Loucy (cell line): ENCODE measurements around the gene BARX2.

Experiments
- H2AFZ ChIP-seq: fragments of 200-600 bp; sonication (generic); 2 replicates; pipeline ENCODE4 v1.6.0; 2016; ENCODE audit warnings: antibody characterized with exemption, mild to moderate bottlenecking, low read length, moderate library complexity
- H3F3A ChIP-seq: fragments of 200-600 bp; 2 replicates; pipeline ENCODE4 v1.6.0; 2016; ENCODE audit warnings: antibody characterized with exemption, low read depth, mild to moderate bottlenecking
- H3K27me3 ChIP-seq: fragments of 200-600 bp; sonication (generic); 2 replicates; pipeline ENCODE4 v1.6.1; 2014; ENCODE audit warnings: low read length, mild to moderate bottlenecking; ENCODE audit not compliant: insufficient read depth, poor library complexity, severe bottlenecking
- H3K36me3 ChIP-seq: fragments of 200-600 bp; sonication (generic); 2 replicates; pipeline ENCODE4 v1.6.1; 2016; ENCODE audit warnings: low read length; ENCODE audit not compliant: insufficient read depth
- H3K4me1 ChIP-seq: fragments of 200-600 bp; sonication (generic); 2 replicates; pipeline ENCODE4 v1.5.1; 2014; ENCODE audit warnings: low read length, mild to moderate bottlenecking; ENCODE audit not compliant: insufficient read depth, poor library complexity, severe bottlenecking
- H3K4me2 ChIP-seq: fragments of 200-600 bp; sonication (generic); 2 replicates; pipeline ENCODE4 v1.6.0; 2014; ENCODE audit warnings: antibody characterized with exemption, low read length, low read depth, mild to moderate bottlenecking; ENCODE audit not compliant: poor library complexity, severe bottlenecking
- H3K4me3 ChIP-seq: fragments of 200-600 bp; sonication (generic); 2 replicates; pipeline ENCODE4 v1.5.1; 2014; ENCODE audit warnings: low read length, mild to moderate bottlenecking, mixed read lengths; ENCODE audit not compliant: poor library complexity, severe bottlenecking
- H3K79me2 ChIP-seq: fragments of 200-600 bp; sonication (generic); 2 replicates; pipeline ENCODE4 v1.6.1; 2014; ENCODE audit warnings: low read length; ENCODE audit not compliant: insufficient read depth
- H3K9ac ChIP-seq: fragments of 200-600 bp; sonication (generic); 2 replicates; pipeline ENCODE4 v1.6.0; 2014; ENCODE audit warnings: mild to moderate bottlenecking, low read depth, low read length, moderate library complexity; ENCODE audit not compliant: poor library complexity, severe bottlenecking
- H3K9me2 ChIP-seq: fragments of 200-600 bp; sonication (generic); replicated peaks from 2 replicates; pipeline ENCODE4 v1.6.1; 2016; ENCODE audit warnings: low read depth, low read length, mixed read lengths
- H3K9me3 ChIP-seq: fragments of 200-600 bp; sonication (generic); 2 replicates; pipeline ENCODE4 v1.6.1; 2014; ENCODE audit warnings: mild to moderate bottlenecking, antibody characterized with exemption, low read length, low read depth; ENCODE audit not compliant: insufficient read depth
- H4K20me1 ChIP-seq: fragments of 200-600 bp; sonication (generic); 2 replicates; pipeline ENCODE4 v1.6.0; 2014; ENCODE audit warnings: antibody characterized with exemption, low read length, mild to moderate bottlenecking; ENCODE audit not compliant: insufficient read depth, poor library complexity, severe bottlenecking
- EZH2phosphoT487 ChIP-seq: fragments of 200-600 bp; IDR thresholded peaks from 2 replicates; pipeline ENCODE4 v1.6.1; 2018; ENCODE audit warnings: antibody characterized with exemption, mild to moderate bottlenecking, moderate library complexity, borderline replicate concordance
- TF ChIP-seq, protein P1 (sequence below): fragments of 200-600 bp; sonication (generic); conservative IDR thresholded peaks from 2 replicates; pipeline ENCODE4 v1.5.1; 2014; ENCODE audit warnings: mild to moderate bottlenecking, antibody characterized with exemption, low read length

BARX2 gene

DNA sequence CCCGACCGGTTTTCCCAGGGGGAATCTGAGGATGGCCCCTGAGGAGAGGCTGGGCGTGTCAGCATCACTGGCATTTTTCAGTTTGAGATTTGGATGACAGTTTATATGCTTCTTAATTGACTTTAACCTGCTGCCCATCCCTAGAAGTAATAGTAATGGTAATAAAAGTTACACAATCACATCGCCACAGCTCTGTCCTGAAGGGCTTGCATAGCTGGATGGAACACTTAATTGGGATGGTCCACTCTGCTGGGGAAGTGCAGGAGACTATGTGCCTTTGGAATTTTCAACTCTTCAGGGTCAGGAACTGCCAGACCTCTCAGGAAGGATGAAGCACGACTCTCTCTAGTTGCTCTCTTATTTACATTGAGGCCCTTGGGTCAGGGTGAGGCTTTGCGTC, 16.2 kb downstream of the BARX2 start:
- Histone ChIP-seq H4K20me1 (no peaks in the 10 kb centered on the region), H2AFZ (no peak overlapping the region), H3K27me3 (no peaks in the 10 kb centered on the region), H3K9ac (no peak overlapping the region), H3K9me3 (no peaks in the 10 kb centered on the region), H3K9me2 (no peaks in the 10 kb centered on the region), H3K79me2 (no peaks in the 10 kb centered on the region), H3K4me1 (no peaks in the 10 kb centered on the region), H3K4me2 (no peak overlapping the region), H3K36me3 (no peaks in the 10 kb centered on the region), H3F3A (no peaks in the 10 kb centered on the region), H3K4me3 (no peak overlapping the region)
- TF ChIP-seq, protein P1, sequence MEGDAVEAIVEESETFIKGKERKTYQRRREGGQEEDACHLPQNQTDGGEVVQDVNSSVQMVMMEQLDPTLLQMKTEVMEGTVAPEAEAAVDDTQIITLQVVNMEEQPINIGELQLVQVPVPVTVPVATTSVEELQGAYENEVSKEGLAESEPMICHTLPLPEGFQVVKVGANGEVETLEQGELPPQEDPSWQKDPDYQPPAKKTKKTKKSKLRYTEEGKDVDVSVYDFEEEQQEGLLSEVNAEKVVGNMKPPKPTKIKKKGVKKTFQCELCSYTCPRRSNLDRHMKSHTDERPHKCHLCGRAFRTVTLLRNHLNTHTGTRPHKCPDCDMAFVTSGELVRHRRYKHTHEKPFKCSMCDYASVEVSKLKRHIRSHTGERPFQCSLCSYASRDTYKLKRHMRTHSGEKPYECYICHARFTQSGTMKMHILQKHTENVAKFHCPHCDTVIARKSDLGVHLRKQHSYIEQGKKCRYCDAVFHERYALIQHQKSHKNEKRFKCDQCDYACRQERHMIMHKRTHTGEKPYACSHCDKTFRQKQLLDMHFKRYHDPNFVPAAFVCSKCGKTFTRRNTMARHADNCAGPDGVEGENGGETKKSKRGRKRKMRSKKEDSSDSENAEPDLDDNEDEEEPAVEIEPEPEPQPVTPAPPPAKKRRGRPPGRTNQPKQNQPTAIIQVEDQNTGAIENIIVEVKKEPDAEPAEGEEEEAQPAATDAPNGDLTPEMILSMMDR = no peak
- TF ChIP-seq EZH2phosphoT487 = no peak

DNA sequence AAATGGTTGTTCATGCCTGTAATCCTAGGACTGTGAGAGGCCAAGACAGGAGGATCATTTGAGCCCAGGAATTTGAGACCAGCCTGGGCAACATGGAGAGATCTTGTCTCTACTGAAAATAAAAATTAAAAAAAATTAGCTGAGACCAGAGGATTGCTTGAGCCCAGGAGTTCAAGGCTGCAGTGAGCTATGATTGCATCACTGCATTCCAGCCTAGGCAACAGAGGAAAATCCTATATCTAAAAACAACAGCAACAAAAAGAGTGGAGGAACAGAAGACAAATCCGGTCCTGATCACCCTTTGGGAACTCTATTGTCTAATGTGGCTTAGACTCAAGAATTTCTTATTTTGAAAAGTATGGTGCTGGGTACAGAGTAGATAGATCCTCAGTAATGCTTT, 17.3 kb downstream of the BARX2 start:
- no peak overlapping the region for H2AFZ ChIP-seq
- no peaks in the 10 kb centered on the region for H3K36me3 ChIP-seq
- H3K79me2 ChIP-seq = no peaks in the 10 kb centered on the region
- no peak overlapping the region for H3K4me2 ChIP-seq
- no peak overlapping the region for H3K4me3 ChIP-seq
- no peaks in the 10 kb centered on the region for H4K20me1 ChIP-seq
- no peaks in the 10 kb centered on the region for H3K27me3 ChIP-seq
- H3K9me3 ChIP-seq = no peaks in the 10 kb centered on the region
- TF ChIP-seq EZH2phosphoT487 = no peak
- TF ChIP-seq, protein P1 = no peak
- no peak overlapping the region for H3K9ac ChIP-seq
- no peaks in the 10 kb centered on the region for H3K4me1 ChIP-seq
- no peaks in the 10 kb centered on the region for H3K9me2 ChIP-seq
- no peaks in the 10 kb centered on the region for H3F3A ChIP-seq

DNA sequence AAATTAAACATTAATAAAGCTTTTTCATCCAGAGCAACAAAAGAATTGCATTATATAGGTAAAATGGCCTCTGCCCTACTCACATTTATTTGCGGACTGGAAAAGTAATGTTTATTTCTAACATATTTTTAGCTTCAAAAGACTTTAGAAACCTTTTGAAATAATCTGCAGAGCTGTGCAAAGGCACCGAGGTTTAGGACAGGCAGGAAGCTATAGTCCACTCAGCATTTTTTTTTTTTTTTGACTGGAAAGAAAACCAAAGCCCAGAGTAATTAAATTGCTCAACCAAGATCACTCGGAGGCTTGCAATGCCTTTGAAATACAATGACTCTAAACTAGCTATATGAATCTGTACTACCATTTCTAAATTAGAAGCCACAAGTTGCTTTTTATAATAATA, 19.1 kb downstream of the BARX2 start:
- no peak for TF ChIP-seq EZH2phosphoT487
- TF ChIP-seq, protein P1 = no peak
- H3K79me2 ChIP-seq = no peaks in the 10 kb centered on the region
- H3K9ac ChIP-seq = no peak overlapping the region
- no peaks in the 10 kb centered on the region for H3K9me3 ChIP-seq
- no peaks in the 10 kb centered on the region for H4K20me1 ChIP-seq
- no peak overlapping the region for H3K4me3 ChIP-seq
- no peak overlapping the region for H2AFZ ChIP-seq
- H3K4me2 ChIP-seq = no peak overlapping the region
- H3K36me3 ChIP-seq = no peaks in the 10 kb centered on the region
- H3K9me2 ChIP-seq = no peaks in the 10 kb centered on the region
- no peaks in the 10 kb centered on the region for H3F3A ChIP-seq
- no peaks in the 10 kb centered on the region for H3K27me3 ChIP-seq
- H3K4me1 ChIP-seq = no peaks in the 10 kb centered on the region
